Breast epithelium (tissue), 4 donors: Measurements from ENCODE around the gene GPM6B. TPM values are rescaled to one million over a fixed set of nuclear protein-coding genes. Genes with fewer than 3 reads are reported as not detected.

Source experiments
- DNase-seq, 2 donors: peaks; one replicate each; pipeline ENCODE4 v3.0.0-alpha.2; 2019; ENCODE audit warnings: low spot score in 2 of 2
- H3K27ac ChIP-seq, 2 donors: fragments of 200-600 bp; sonication (generic) in 1 of 2; one replicate each; pipeline ENCODE4 v1.5.1; 2016 to 2019; ENCODE audit warnings: mild to moderate bottlenecking in 1 of 2
- H3K27me3 ChIP-seq, 2 donors: fragments of 200-600 bp; sonication (generic) in 1 of 2; one replicate each; pipeline versions ENCODE4 v1.5.1 to v1.6.0; 2017 to 2019; ENCODE audit warnings: control low read depth in 1 of 2, mild to moderate bottlenecking in 1 of 2
- H3K36me3 ChIP-seq: fragments of 200-600 bp; one replicate; pipeline ENCODE4 v1.5.1; 2019
- H3K4me1 ChIP-seq, 2 donors: fragments of 200-600 bp; sonication (generic); one replicate each; pipeline ENCODE4 v1.5.1; 2016 to 2019; ENCODE audit warnings: control low read depth in 1 of 2
- H3K4me3 ChIP-seq, 3 donors: fragments of 200-600 bp; sonication (generic); 1 replicate in 2 of 3; 2 replicates in 1 of 3; pipeline ENCODE4 v1.5.1; 2016 to 2019; ENCODE audit warnings: mild to moderate bottlenecking in 3 of 3, moderate library complexity in 2 of 3
- H3K9me3 ChIP-seq, 2 donors: fragments of 200-600 bp; sonication (generic) in 1 of 2; one replicate each; pipeline ENCODE4 v1.5.1; 2016 to 2019; ENCODE audit warnings: control low read depth in 1 of 2
- CTCF ChIP-seq, 3 donors: fragments of 450-650 bp; IDR thresholded peaks; one replicate each; pipeline ENCODE4 v1.5.1; 2016 to 2017; ENCODE audit warnings: antibody characterized with exemption in 3 of 3, mild to moderate bottlenecking in 3 of 3, moderate library complexity in 3 of 3
- POLR2A ChIP-seq: fragments of 450-650 bp; IDR thresholded peaks from one replicate; pipeline ENCODE4 v1.6.1; 2016; ENCODE audit warnings: antibody characterized with exemption, mild to moderate bottlenecking, moderate library complexity
- POLR2AphosphoS5 ChIP-seq, 3 donors: sonication (generic); formaldehyde crosslinking; IDR thresholded peaks; one replicate each; pipeline ENCODE4 v1.6.1; 2017; ENCODE audit warnings: antibody characterized with exemption in 3 of 3
- intact Hi-C: fragments of 100-400 bp; cut with DNase I; formaldehyde crosslinking; loops from one replicate; pipeline ENCODE4 v1.15.1; 2023; ENCODE audit warnings: low total_unique reads
- total RNA-seq, 3 donors: library from RNA; depleted of rRNA; stranded (reverse); fragments of >200 nt; gene quantifications; one replicate each; pipeline ENCODE4 v1.1.0, GENCODE V29; 2016

The GPM6B gene
- total RNA-seq, 3 donors from 2014 or later = 3.4 to 81.7 (median 35.7) TPM

DNA sequence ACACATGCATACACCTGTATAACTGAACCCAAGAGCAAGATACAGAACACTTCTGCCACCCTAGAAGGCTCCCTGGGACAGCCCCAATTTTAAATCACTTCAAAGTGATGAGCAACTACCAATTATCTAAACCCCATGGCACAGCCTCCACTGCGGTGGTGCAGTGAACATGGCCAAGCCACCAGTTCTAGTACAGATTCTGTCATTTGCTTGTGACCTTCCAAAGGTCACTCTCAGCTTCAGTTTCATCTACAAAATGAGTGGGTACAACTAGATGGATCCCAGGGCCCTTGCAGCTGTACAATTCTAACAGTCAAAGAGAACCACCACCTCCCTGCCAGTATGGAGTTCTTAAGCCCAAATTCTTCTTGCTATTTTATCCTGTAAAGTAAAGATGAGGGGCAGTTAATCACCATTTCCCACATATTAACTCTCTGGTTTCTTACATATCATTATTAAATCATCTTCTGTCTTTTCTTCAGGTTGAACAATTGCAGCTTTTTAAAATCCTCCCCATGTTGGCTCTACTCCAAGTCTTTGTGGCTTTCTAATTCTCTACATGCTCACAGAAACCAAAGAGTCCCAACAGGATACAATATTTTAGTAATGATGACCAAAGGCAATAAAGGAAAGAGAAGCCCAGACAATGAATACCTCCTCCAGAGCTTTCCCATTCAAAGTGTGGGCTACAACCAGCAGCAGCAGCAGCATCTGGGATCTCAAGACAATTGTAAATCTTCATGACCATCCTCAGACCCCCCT is 39.0 kb upstream of the GPM6B start:
- Histone ChIP-seq H3K4me1 (no peaks in the 10 kb centered on the region), H3K27me3 (peaks cover 0 to 31% of the 10 kb centered on the region in 2 donors), H3K9me3 (no peaks in the 10 kb centered on the region), H3K36me3 (no peaks in the 10 kb centered on the region), H3K27ac (no peak overlapping the region), H3K4me3 (no peak overlapping the region)
- no peak for DNase-seq
- TF ChIP-seq CTCF (IDR thresholded peaks at IDR 0.05) = no peak
- TF ChIP-seq POLR2AphosphoS5 (IDR thresholded peaks at IDR 0.05) = no peak
- no peak for TF ChIP-seq POLR2A
- intact Hi-C loops = no loop called here

- Histone ChIP-seq H3K27ac (peak overlapping the region; percentile 7 to 32), H3K27me3 (peaks cover 0 to 30% of the 10 kb centered on the region in 2 donors), H3K4me1 (no peaks in the 10 kb centered on the region), H3K4me3 (no peak overlapping the region), H3K9me3 (no peaks in the 10 kb centered on the region), H3K36me3 (no peaks in the 10 kb centered on the region)
- intact Hi-C loops = no loop called here
- TF ChIP-seq POLR2A = no peak
- no peak for TF ChIP-seq POLR2AphosphoS5 (IDR thresholded peaks at IDR 0.05)
- no peak for TF ChIP-seq CTCF (IDR thresholded peaks at IDR 0.05)
- DNase-seq = no peak
These were observed 37.1 kb upstream of the GPM6B start for GRCh38 chrX:13854003-13854402.

DNA sequence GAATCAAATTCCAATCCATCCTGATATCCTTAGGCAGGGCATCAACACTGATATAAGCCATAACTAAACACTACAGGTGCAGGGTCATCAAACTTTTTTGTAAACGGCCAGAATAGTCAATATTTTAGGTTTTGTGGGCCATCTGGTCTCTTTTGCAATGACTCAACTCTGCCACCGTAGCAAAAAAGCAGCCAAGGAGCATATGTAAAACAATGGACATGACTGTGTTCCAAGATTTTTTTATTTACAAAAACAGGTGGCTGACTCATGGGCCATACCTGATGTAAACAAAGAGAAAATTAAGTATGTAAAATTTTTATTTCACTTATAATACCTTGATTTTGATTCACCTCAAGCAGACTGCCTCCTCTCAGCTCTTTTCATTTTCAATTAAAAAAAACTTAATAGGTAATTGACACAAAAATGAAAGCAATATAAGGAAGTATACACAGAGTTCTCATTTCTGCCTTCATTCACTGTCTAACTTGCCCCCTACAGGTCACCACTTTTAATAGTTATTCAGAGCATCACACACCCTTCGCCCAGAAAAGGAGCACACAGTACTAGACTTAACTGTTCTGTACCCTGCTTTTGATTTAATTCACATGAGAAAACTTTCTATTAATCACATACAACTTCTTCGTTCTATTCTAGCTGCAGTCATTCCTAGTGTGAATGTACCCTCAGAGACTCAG is 35.3 kb upstream of the GPM6B start:
- H3K27ac ChIP-seq = no peak overlapping the region
- no peak for TF ChIP-seq POLR2AphosphoS5 (IDR thresholded peaks at IDR 0.05)
- no peak for TF ChIP-seq POLR2A
- TF ChIP-seq CTCF (IDR thresholded peaks at IDR 0.05) = no peak
- intact Hi-C loops = no loop called here

GRCh38 chrX:13845721-13846378 is 29.0 kb upstream of the GPM6B start:
- Histone ChIP-seq H3K27ac (peak overlapping the region; percentile 31 to 38), H3K36me3 (no peaks in the 10 kb centered on the region), H3K4me1 (no peaks in the 10 kb centered on the region), H3K4me3 (no peak overlapping the region), H3K9me3 (no peaks in the 10 kb centered on the region), H3K27me3 (peaks cover 0 to 30% of the 10 kb centered on the region in 2 donors)
- TF ChIP-seq POLR2AphosphoS5 (IDR thresholded peaks at IDR 0.05) (peak in 1 of 3 donors; percentile 45), POLR2A (no peak), CTCF (IDR thresholded peaks at IDR 0.05) (no peak)
- intact Hi-C loops = no loop called here
- peak in 1 of 2 donors; percentile 82 for DNase-seq

More for the DNA sequence above, 35.3 kb upstream of the GPM6B start:
- H3K4me1 ChIP-seq = no peaks in the 10 kb centered on the region
- H3K36me3 ChIP-seq = no peaks in the 10 kb centered on the region
- no peaks in the 10 kb centered on the region for H3K9me3 ChIP-seq
- no peak for DNase-seq
- H3K4me3 ChIP-seq = no peak overlapping the region
- peaks cover 0 to 25% of the 10 kb centered on the region in 2 donors for H3K27me3 ChIP-seq
